NCI-H1694 (cell line): ENCODE measurements around the gene DOLK.

Experiments used
- DNase-seq: peaks from one replicate; lab custom pipeline; 2025; lab: John Stamatoyannopoulos, UW

The DOLK gene

GRCh38 chr9:128933731-128934130 is 13.7 kb downstream of the DOLK start:
- DNase-seq: no peak

- no peak for DNase-seq
Measured at GRCh38 chr9:128929560-128929959, 17.8 kb downstream of the DOLK start.

- DNase-seq: no peak
Measured at GRCh38 chr9:128928624-128929023, 18.8 kb downstream of the DOLK start.

GRCh38 chr9:128927731-128928411 is 19.5 kb downstream of the DOLK start:
- peak; percentile 17 for DNase-seq

- DNase-seq: no peak
Measured at GRCh38 chr9:128923493-128923883, 23.9 kb downstream of the DOLK start.

- DNase-seq: no peak
Measured at GRCh38 chr9:128921881-128922763, 25.3 kb downstream of the DOLK start.

GRCh38 chr9:128920381-128921058 is 26.9 kb downstream of the DOLK start, which contains the start of gene PHYHD1:
TSS of gene PHYHD1 (plus strand) at chr9:128920982. CDS start at chr9:128922324, 1,342 bp downstream.
- DNase-seq: peak; percentile 86

GRCh38 chr9:128919402-128920089 is 27.9 kb downstream of the DOLK start:
- no peak for DNase-seq

GRCh38 chr9:128918921-128919320 is 28.5 kb downstream of the DOLK start:
- DNase-seq: no peak

- DNase-seq: peak; percentile 23
Measured at GRCh38 chr9:128917151-128917849, 30.1 kb downstream of the DOLK start.

GRCh38 chr9:128916745-128917144 is 30.7 kb downstream of the DOLK start:
- DNase-seq: no peak

GRCh38 chr9:128916204-128916603 is 31.2 kb downstream of the DOLK start:
- DNase-seq: no peak

- no peak for DNase-seq
Measured at GRCh38 chr9:128913995-128914772, 33.2 kb downstream of the DOLK start.

- DNase-seq: no peak
Measured at GRCh38 chr9:128913048-128913900, 34.1 kb downstream of the DOLK start.

- DNase-seq: no peak
Measured at GRCh38 chr9:128912270-128912853, 35.0 kb downstream of the DOLK start.

- DNase-seq: no peak
Measured at GRCh38 chr9:128911529-128912035, 35.8 kb downstream of the DOLK start.

GRCh38 chr9:128910906-128911305 is 36.5 kb downstream of the DOLK start:
- no peak for DNase-seq

GRCh38 chr9:128909859-128910258 is 37.5 kb downstream of the DOLK start:
- DNase-seq: no peak

GRCh38 chr9:128908372-128908771 is 39.0 kb downstream of the DOLK start:
- no peak for DNase-seq
